Smooth muscle cell (in vitro differentiated cells): Measurements from ENCODE around the gene SMIM38. TPM values are rescaled to one million over a fixed set of nuclear protein-coding genes. Genes with fewer than 3 reads are reported as not detected.
"Not testable (repeated sequence)": the region's sequence is repeated elsewhere in the genome, so short reads cannot be mapped to it uniquely, and the experiment has no call there.

ENCODE experiments used
- DNase-seq: peaks from one replicate; lab custom pipeline; 2025; ENCODE audit not compliant: unreplicated experiment; lab: John Stamatoyannopoulos, UW
- H2AFZ ChIP-seq: fragments of 200-600 bp; sonication (generic); 2 replicates; pipeline ENCODE4 v1.6.0; 2016; ENCODE audit warnings: antibody characterized with exemption, low read depth, mild to moderate bottlenecking
- H3F3A ChIP-seq: fragments of 200-600 bp; sonication (generic); 2 replicates; pipeline ENCODE4 v1.6.0; 2017; ENCODE audit warnings: antibody characterized with exemption, low read depth
- H3K27ac ChIP-seq: fragments of 200-600 bp; sonication (generic); 2 replicates; pipeline ENCODE4 v1.5.1; 2016; ENCODE audit warnings: low read depth, mild to moderate bottlenecking
- H3K27me3 ChIP-seq: fragments of 200-600 bp; sonication (generic); 2 replicates; pipeline ENCODE4 v1.6.1; 2016; ENCODE audit warnings: low read depth, mild to moderate bottlenecking
- H3K36me3 ChIP-seq: fragments of 200-600 bp; sonication (generic); 2 replicates; pipeline ENCODE4 v1.5.1; 2016; ENCODE audit warnings: low read depth
- H3K4me1 ChIP-seq: fragments of 200-600 bp; sonication (generic); 2 replicates; pipeline ENCODE4 v1.5.1; 2016; ENCODE audit warnings: low read depth
- H3K4me2 ChIP-seq: fragments of 200-600 bp; sonication (generic); 2 replicates; pipeline ENCODE4 v1.6.0; 2016; ENCODE audit warnings: mild to moderate bottlenecking
- H3K4me3 ChIP-seq: fragments of 200-600 bp; sonication (generic); 2 replicates; pipeline ENCODE4 v1.5.1; 2016; ENCODE audit warnings: mild to moderate bottlenecking
- H3K79me2 ChIP-seq: fragments of 200-600 bp; sonication (generic); 2 replicates; pipeline ENCODE4 v1.6.0; 2016; ENCODE audit warnings: low read depth, mild to moderate bottlenecking
- H3K9ac ChIP-seq: fragments of 200-600 bp; sonication (generic); 2 replicates; pipeline ENCODE4 v1.6.0; 2016; ENCODE audit warnings: low read depth
- H3K9me3 ChIP-seq: fragments of 200-600 bp; sonication (generic); replicated peaks from 2 replicates; pipeline ENCODE4 v1.5.1; 2016; ENCODE audit warnings: low read depth
- H4K20me1 ChIP-seq: fragments of 200-600 bp; sonication (generic); 2 replicates; pipeline ENCODE4 v1.6.0; 2016; ENCODE audit warnings: low read depth
- CTCF ChIP-seq: fragments of 200-600 bp; sonication (generic); IDR thresholded peaks from 2 replicates; pipeline ENCODE4 v1.5.1; 2017; ENCODE audit warnings: borderline replicate concordance, mild to moderate bottlenecking, antibody characterized with exemption; ENCODE audit not compliant: insufficient read depth, poor library complexity, severe bottlenecking
- WGBS: methylation state at CpG from one replicate; pipeline ENCODE4 v1.1.7; 2016; ENCODE audit warnings: low lambda C conversion rate; 5-methylcytosine and 5-hydroxymethylcytosine counted together
- polyA plus RNA-seq: library from polyadenylated mRNA; unstranded; fragments of >200 nt; fragmentation: Nextera tagmentation; extraction: Ambion mirVana; gene quantifications from 2 replicates; pipeline ENCODE4 v1.2.1, GENCODE V29; 2016
- total RNA-seq: library from RNA; depleted of rRNA; stranded (reverse); fragments of >200 nt; gene quantifications from 2 replicates; pipeline ENCODE4 v1.2.3, GENCODE V29; 2014

Gene SMIM38
- total and polyA plus RNA-seq, 2 experiments from 2014 or later, result 0.27 TPM; not detected in 1

GRCh38 chr11:69145050-69145380, 10.7 kb upstream of the SMIM38 start:
- Histone ChIP-seq H3K9me3 (peaks cover 6% of the 10 kb centered on the region), H3K9ac (no peak overlapping the region), H3F3A (no peaks in the 10 kb centered on the region), H4K20me1 (no peaks in the 10 kb centered on the region), H3K79me2 (no peaks in the 10 kb centered on the region), H3K36me3 (no peaks in the 10 kb centered on the region), H3K27ac (no peak overlapping the region), H3K4me1 (no peaks in the 10 kb centered on the region), H3K4me2 (no peak overlapping the region), H3K27me3 (no peaks in the 10 kb centered on the region), H3K4me3 (no peak overlapping the region), H2AFZ (no peak overlapping the region)
- WGBS, result 86% methylated on average over 4 of the region's 4 CpGs
- TF ChIP-seq CTCF, result no peak
- DNase-seq, result no peak

- no peaks in the 10 kb centered on the region for H3K36me3 ChIP-seq
- TF ChIP-seq CTCF, result no peak
- peaks cover 6% of the 10 kb centered on the region for H3K9me3 ChIP-seq
- no peak overlapping the region for H3K4me2 ChIP-seq
- no peak overlapping the region for H3K4me3 ChIP-seq
- no peaks in the 10 kb centered on the region for H3K27me3 ChIP-seq
- peaks cover 14% of the 10 kb centered on the region for H3K4me1 ChIP-seq
- no peaks in the 10 kb centered on the region for H3K79me2 ChIP-seq
- no peak overlapping the region for H3K9ac ChIP-seq
- no peaks in the 10 kb centered on the region for H3F3A ChIP-seq
- no peak overlapping the region for H2AFZ ChIP-seq
- H3K27ac ChIP-seq, result no peak overlapping the region
- no peaks in the 10 kb centered on the region for H4K20me1 ChIP-seq
- DNase-seq, result no peak
- 87% methylated on average over 13 of the region's 13 CpGs for WGBS
Measured at GRCh38 chr11:69148377-69148762, 7.4 kb upstream of the SMIM38 start.

GRCh38 chr11:69148806-69149205, 6.9 kb upstream of the SMIM38 start:
- Histone ChIP-seq H2AFZ (no peak overlapping the region), H3K9me3 (peaks cover 6% of the 10 kb centered on the region), H3K4me2 (no peak overlapping the region), H3F3A (no peaks in the 10 kb centered on the region), H4K20me1 (no peaks in the 10 kb centered on the region), H3K27ac (no peak overlapping the region), H3K79me2 (no peaks in the 10 kb centered on the region), H3K9ac (no peak overlapping the region), H3K36me3 (no peaks in the 10 kb centered on the region), H3K4me3 (no peak overlapping the region), H3K27me3 (no peaks in the 10 kb centered on the region), H3K4me1 (peaks cover 14% of the 10 kb centered on the region)
- 92% methylated on average over 9 of the region's 9 CpGs for WGBS
- no peak for TF ChIP-seq CTCF
- no peak for DNase-seq

- H3K27me3 ChIP-seq, result not testable (repeated sequence)
Measured at GRCh38 chr11:69149338-69150045, 6.2 kb upstream of the SMIM38 start.

More at GRCh38 chr11:69149338-69150045, 6.2 kb upstream of the SMIM38 start:
- H3K27ac ChIP-seq, H3K36me3 ChIP-seq, H3K9me3 ChIP-seq, DNase-seq, H3K4me2 ChIP-seq, H3F3A ChIP-seq, H3K4me3 ChIP-seq, H2AFZ ChIP-seq, H3K9ac ChIP-seq, H3K79me2 ChIP-seq, H4K20me1 ChIP-seq: not testable (repeated sequence)
- WGBS, result 97% methylated on average over 11 of the region's 11 CpGs
- peaks cover 14% of the 10 kb centered on the region for H3K4me1 ChIP-seq
